GM23338 (cell line): ENCODE results near the gene RCSD1.

Experiments
- CREB1 ChIP-seq: fragments of 250-450 bp; sonication (Bioruptor Pico); IDR thresholded peaks from 2 replicates; pipeline ENCODE4 v1.5.0; 2020; ENCODE audit warnings: low read depth, mild to moderate bottlenecking, moderate library complexity
- CTCF ChIP-seq, 2 experiments: fragments of 200-600 bp in 1 of 2; sonication (generic) in 1 of 2; conservative IDR thresholded peaks; 2 replicates each; pipeline versions ENCODE4 v1.5.1 to v1.6.1; 2016 to 2017; ENCODE audit warnings: antibody characterized with exemption in 2 of 2, low read depth in 2 of 2, mild to moderate bottlenecking in 2 of 2, moderate library complexity in 1 of 2
- ETS1 ChIP-seq: IDR thresholded peaks from 2 replicates; pipeline ENCODE4 v1.6.1; 2016; ENCODE audit warnings: antibody characterized with exemption
- EZH2 ChIP-seq: fragments of 200-600 bp; sonication (generic); IDR thresholded peaks from one replicate; pipeline ENCODE4 v1.8.0; 2017; ENCODE audit warnings: antibody characterized with exemption, mild to moderate bottlenecking, low read depth; ENCODE audit not compliant: unreplicated experiment
- EZH2phosphoT487 ChIP-seq: fragments of 200-600 bp; sonication (generic); IDR thresholded peaks from one replicate; pipeline ENCODE4 v1.8.1; 2018; ENCODE audit warnings: antibody characterized with exemption; ENCODE audit not compliant: unreplicated experiment
- JUNB ChIP-seq: IDR thresholded peaks from one replicate; pipeline ENCODE4 v1.6.1; 2016; ENCODE audit warnings: antibody characterized with exemption; ENCODE audit not compliant: unreplicated experiment
- NANOG ChIP-seq: IDR thresholded peaks from 2 replicates; pipeline ENCODE4 v1.6.1; 2016; ENCODE audit warnings: antibody characterized with exemption, borderline replicate concordance
- POLR2AphosphoS5 ChIP-seq: IDR thresholded peaks from 2 replicates; pipeline ENCODE4 v1.6.1; 2016; ENCODE audit warnings: antibody characterized with exemption, low read depth
- REST ChIP-seq: IDR thresholded peaks from one replicate; pipeline ENCODE4 v1.6.1; 2018; ENCODE audit warnings: antibody characterized with exemption; ENCODE audit not compliant: unreplicated experiment
- STAT1 ChIP-seq: IDR thresholded peaks from one replicate; pipeline ENCODE4 v1.6.1; 2016; ENCODE audit warnings: antibody characterized with exemption; ENCODE audit not compliant: unreplicated experiment
- ZNF114 ChIP-seq: fragments of 250-450 bp; sonication (Bioruptor Pico); IDR thresholded peaks from 2 replicates; pipeline ENCODE4 v1.5.0; 2020; ENCODE audit warnings: mild to moderate bottlenecking, moderate library complexity
- ZNF331 ChIP-seq: fragments of 250-450 bp; sonication (Bioruptor Pico); IDR thresholded peaks from 2 replicates; pipeline ENCODE4 v1.5.0; 2020; ENCODE audit warnings: low read depth, mild to moderate bottlenecking, moderate library complexity
- ZNF462 ChIP-seq: fragments of 250-450 bp; sonication (Bioruptor Pico); IDR thresholded peaks from 2 replicates; pipeline ENCODE4 v1.5.0; 2020; ENCODE audit warnings: mild to moderate bottlenecking, moderate library complexity

GRCh38 chr1:167697667-167698141, 67.7 kb downstream of the RCSD1 start:
- TF ChIP-seq EZH2 = no peak
- TF ChIP-seq CTCF (conservative IDR thresholded peaks at IDR 0.05; ENCODE audit: low read depth in 2 of 2) = no peak
- TF ChIP-seq POLR2AphosphoS5 = no peak
- TF ChIP-seq ZNF114 = no peak
- no peak for TF ChIP-seq JUNB
- no peak for TF ChIP-seq CREB1 (CRISPR knock-in tag)
- no peak for TF ChIP-seq EZH2phosphoT487
- no peak for TF ChIP-seq ZNF331
- no peak for TF ChIP-seq REST
- TF ChIP-seq ETS1 = no peak
- TF ChIP-seq STAT1 = no peak
- no peak for TF ChIP-seq ZNF462 (CRISPR knock-in tag)
- no peak for TF ChIP-seq NANOG
